NCI-H226 (cell line): ENCODE results near the gene MPP3.

Experiments
- DNase-seq: peaks from one replicate; pipeline ENCODE4 v3.0.0-alpha.2; 2015

The MPP3 gene

DNA sequence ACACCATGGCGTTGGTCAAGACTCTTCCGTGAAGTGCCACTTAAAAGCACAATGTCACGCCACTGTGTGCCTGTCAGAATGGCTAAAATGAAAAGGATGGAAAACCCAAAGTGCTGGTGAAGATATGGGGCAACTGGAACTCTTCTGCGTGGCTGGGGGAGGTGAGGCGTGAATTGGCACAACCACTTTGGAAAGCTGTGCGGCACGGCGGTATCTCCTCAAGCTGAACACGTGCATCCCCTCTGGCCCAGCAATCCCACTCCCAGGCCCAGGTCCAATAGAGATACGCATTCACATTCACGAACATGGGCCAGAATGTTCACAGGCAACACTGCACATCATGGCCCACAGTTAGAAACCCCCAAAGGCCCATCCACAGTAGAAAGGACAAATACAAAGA lies 63.1 kb downstream of the MPP3 start:
- DNase-seq, result no peak

- DNase-seq, result no peak
Measured at GRCh38 chr17:43769426-43769825, 63.5 kb downstream of the MPP3 start.

- no peak for DNase-seq
Measured at GRCh38 chr17:43768943-43769342, 64.0 kb downstream of the MPP3 start.

GRCh38 chr17:43768382-43768781 lies 64.6 kb downstream of the MPP3 start:
- DNase-seq, result no peak

GRCh38 chr17:43767713-43768059 lies 65.3 kb downstream of the MPP3 start:
- DNase-seq, result no peak

GRCh38 chr17:43767053-43767712 lies 65.8 kb downstream of the MPP3 start:
- no peak for DNase-seq

DNA sequence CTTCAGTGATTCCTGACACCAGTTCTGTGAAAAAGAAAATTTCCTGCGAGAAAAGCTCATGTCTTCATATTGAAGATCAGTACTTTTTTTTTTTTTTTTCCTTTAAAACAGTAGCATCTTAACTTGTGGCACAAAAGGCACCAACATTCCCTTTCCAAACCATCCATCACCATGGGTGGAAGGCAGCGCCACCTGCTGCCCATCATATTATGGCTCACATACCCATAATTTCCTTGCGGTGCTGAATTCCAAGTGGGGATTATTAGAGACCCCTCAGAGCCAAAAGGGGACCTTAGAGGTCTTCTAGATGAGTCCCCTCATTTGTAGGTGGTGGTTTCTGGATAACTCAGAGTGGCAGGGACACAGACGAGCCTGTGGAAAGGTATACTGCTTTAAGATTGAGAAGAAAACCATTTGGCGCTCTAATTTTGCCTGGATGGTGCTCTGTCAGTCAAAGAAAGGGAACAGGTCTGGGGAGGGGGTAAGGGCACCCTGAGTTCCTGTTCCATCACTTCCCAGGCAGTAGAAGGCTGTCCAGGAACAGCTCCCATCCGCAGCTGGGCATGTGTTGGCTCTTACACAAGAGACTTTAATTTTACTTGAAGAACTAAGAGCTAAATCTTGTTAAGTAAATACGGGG lies 66.4 kb downstream of the MPP3 start:
- no peak for DNase-seq

- DNase-seq, result peak; percentile 73
Measured at GRCh38 chr17:43760254-43760852, 72.6 kb downstream of the MPP3 start.

GRCh38 chr17:43759836-43760235 lies 73.1 kb downstream of the MPP3 start:
- DNase-seq, result no peak

DNA sequence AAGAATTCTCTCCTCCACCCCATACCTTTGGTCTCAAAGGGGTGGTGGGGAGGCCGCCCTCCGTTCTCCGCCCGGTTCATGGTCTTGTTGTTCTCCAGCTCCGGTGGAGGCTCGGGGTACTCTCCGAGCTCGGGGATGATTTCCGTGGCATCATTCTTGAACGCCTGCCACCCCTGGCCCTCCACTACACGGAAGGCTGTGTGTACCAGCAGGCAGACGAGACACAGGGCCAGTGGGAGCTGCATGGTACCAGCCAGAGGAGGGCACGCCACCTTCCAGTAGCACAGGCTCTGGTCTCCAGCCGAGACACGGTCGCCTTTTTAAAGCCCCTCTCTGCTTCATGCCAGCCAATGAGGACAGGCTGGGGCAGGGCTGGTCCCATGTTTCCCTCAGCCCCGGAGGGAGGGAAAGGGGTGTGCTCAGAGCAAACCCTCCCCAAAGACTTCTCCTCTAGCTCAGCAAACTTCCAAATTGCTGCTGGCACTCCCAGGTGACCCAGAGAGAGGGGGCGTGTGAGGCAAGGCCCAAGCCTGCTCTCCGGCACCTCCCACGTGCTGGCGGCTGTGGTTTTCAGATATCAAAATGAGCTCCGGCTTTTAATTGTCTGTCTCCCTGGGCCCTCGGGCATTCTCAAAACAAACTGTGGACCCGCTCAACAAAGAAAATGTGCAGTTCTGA lies 74.3 kb downstream of the MPP3 start, which contains the start of gene SOST:
TSS of gene SOST (minus strand) at position 295 of the 678 bp plus-strand sequence. CDS start at position 245, 50 bp downstream.
- DNase-seq, result no peak

- DNase-seq, result no peak
Measured at GRCh38 chr17:43758086-43758485, 74.9 kb downstream of the MPP3 start.

DNA sequence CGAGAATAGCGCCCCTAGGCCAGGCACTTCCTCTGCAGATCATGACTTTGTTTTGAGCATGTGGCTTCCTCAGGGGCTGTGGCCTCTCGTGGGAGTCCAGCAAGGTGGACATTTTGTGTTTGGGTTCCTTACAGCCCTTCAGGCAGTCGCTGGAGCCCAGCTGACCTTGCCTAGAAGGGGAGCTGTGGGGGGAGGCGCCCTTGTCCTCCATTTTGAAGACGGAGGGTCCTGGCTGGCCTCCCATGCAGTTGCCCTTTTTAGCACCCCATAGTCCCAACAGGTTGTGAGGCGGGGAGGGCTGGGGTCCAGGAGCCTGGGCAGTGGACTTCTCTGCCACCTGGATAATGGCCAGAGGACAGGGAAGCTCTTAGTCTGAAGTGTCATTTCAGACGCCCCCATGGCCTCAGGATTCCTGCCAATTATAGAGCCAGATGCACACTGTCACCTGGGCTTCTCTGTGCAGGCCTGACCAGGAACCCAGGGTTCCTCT lies 75.7 kb downstream of the MPP3 start:
- no peak for DNase-seq

- no peak for DNase-seq
Measured at GRCh38 chr17:43756201-43756600, 76.7 kb downstream of the MPP3 start.

DNA sequence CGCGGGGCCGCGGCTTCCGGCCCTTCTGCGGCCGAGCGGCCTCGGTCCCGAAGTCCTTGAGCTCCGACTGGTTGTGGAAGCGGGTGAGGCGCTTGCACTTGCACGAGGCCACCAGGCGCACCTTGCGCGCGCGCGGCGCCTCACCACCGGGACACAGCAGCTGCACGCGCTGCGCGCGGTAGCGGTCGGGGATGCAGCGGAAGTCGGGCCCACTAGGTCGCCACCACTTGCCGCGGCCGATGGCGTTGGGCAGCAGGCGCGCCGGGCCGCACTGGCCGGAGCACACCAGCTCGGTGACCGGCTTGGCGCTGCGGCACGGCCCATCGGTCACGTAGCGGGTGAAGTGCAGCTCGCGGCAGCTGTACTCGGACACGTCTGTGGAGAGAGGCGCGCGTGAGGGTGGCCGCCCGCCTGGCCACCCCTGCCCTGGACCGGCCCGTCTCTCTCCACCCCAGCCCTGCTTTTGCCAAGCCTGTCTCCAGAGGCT lies 77.5 kb downstream of the MPP3 start:
- DNase-seq, result no peak

GRCh38 chr17:43754947-43755346 lies 78.0 kb downstream of the MPP3 start:
- no peak for DNase-seq

- no peak for DNase-seq
Measured at GRCh38 chr17:43753493-43754129, 79.3 kb downstream of the MPP3 start.
